ENCODE measurements around the gene TCF4. TPM values are rescaled to one million over a fixed set of nuclear protein-coding genes. Genes with fewer than 3 reads are reported as not detected.

The TCF4 gene
- total RNA-seq, 1 experiment from 2014 or later = 0.42 TPM

GRCh38 chr18:55340998-55341397 is 247.0 kb downstream of the TCF4 start:
- RAD21 ChIA-PET (ENCODE audit: low non-redundant PET in 1 of 2, low total read pairs in 2 of 2, uncharacterized antibody in 2 of 2, unreplicated experiment in 2 of 2) = no interaction called here
- no peaks in the 10 kb centered on the region for H3K79me2 ChIP-seq (ENCODE audit: insufficient read depth, low read length)
- no peaks in the 10 kb centered on the region for H3K4me1 ChIP-seq (ENCODE audit: control insufficient read depth in 1 of 2, insufficient read depth in 2 of 2, low read length in 2 of 2)
- H3K9me3 ChIP-seq (ENCODE audit: control insufficient read depth in 1 of 2, insufficient read depth in 1 of 2, low read depth in 1 of 2, low read length in 2 of 2) = no peaks in the 10 kb centered on the region
- no peaks in the 10 kb centered on the region for H3K9me2 ChIP-seq (ENCODE audit: insufficient read depth)
- H3K36me3 ChIP-seq (ENCODE audit: control insufficient read depth in 1 of 2, insufficient read depth in 2 of 2, low read length in 2 of 2) = no peaks in the 10 kb centered on the region
- no peak for TF ChIP-seq JUND (IDR thresholded peaks at IDR 0.05)
- no peak for TF ChIP-seq POLR2A (IDR thresholded peaks at IDR 0.05; ENCODE audit: borderline replicate concordance, extremely low read depth, insufficient read depth, insufficient read length)
- DNase-seq (ENCODE audit: low read depth, low spot score) (no peak), ATAC-seq (no peak)
- intact Hi-C loops (cut with micrococcal nuclease) = no loop called here
- CTCF ChIA-PET = no interaction called here
- H4K20me1 ChIP-seq (ENCODE audit: insufficient read depth) = no peaks in the 10 kb centered on the region
- BruUV-seq (replicated peaks) = no TSS peak
- no peak overlapping the region for H3K9ac ChIP-seq (ENCODE audit: low read length)
- POLR2A ChIA-PET = no interaction called here
- no peak overlapping the region for H3K27ac ChIP-seq (ENCODE audit: low read depth, low read length)
- no peak overlapping the region for H3K4me2 ChIP-seq (ENCODE audit: low read length)
- no peak overlapping the region for H3K4me3 ChIP-seq (replicated peaks in 1 of 2; ENCODE audit: low read depth in 1 of 2, low read length in 2 of 2)
- H3K27me3 ChIP-seq (ENCODE audit: insufficient read depth, low read length) = peaks cover 3% of the 10 kb centered on the region; the same call in 1 of the 2 replicates
- H2AFZ ChIP-seq (ENCODE audit: low read depth, low read length, poor library complexity, severe bottlenecking) = no peak overlapping the region

GRCh38 chr18:55339990-55340389 is 248.0 kb downstream of the TCF4 start:
- no peak overlapping the region for H2AFZ ChIP-seq (ENCODE audit: low read depth, low read length, poor library complexity, severe bottlenecking)
- peaks cover 3% of the 10 kb centered on the region; the same call in 1 of the 2 replicates for H3K27me3 ChIP-seq (ENCODE audit: insufficient read depth, low read length)
- H3K9me3 ChIP-seq (ENCODE audit: control insufficient read depth in 1 of 2, insufficient read depth in 1 of 2, low read depth in 1 of 2, low read length in 2 of 2) = no peaks in the 10 kb centered on the region
- BruUV-seq (replicated peaks) = no TSS peak
- H3K36me3 ChIP-seq (ENCODE audit: control insufficient read depth in 1 of 2, insufficient read depth in 2 of 2, low read length in 2 of 2) = no peaks in the 10 kb centered on the region
- no peak overlapping the region for H3K4me2 ChIP-seq (ENCODE audit: low read length)
- H3K4me1 ChIP-seq (ENCODE audit: control insufficient read depth in 1 of 2, insufficient read depth in 2 of 2, low read length in 2 of 2) = no peaks in the 10 kb centered on the region
- ChIA-PET RAD21 (ENCODE audit: low non-redundant PET in 1 of 2, low total read pairs in 2 of 2, uncharacterized antibody in 2 of 2, unreplicated experiment in 2 of 2) (no interaction called here), POLR2A (no interaction called here), CTCF (no interaction called here)
- H3K27ac ChIP-seq (ENCODE audit: low read depth, low read length) = no peak overlapping the region
- intact Hi-C loops (cut with micrococcal nuclease) = no loop called here
- H3K4me3 ChIP-seq (replicated peaks in 1 of 2; ENCODE audit: low read depth in 1 of 2, low read length in 2 of 2) = no peak overlapping the region
- H4K20me1 ChIP-seq (ENCODE audit: insufficient read depth) = no peaks in the 10 kb centered on the region
- H3K9ac ChIP-seq (ENCODE audit: low read length) = no peak overlapping the region
- ATAC-seq (no peak), DNase-seq (ENCODE audit: low read depth, low spot score) (no peak)
- no peaks in the 10 kb centered on the region for H3K79me2 ChIP-seq (ENCODE audit: insufficient read depth, low read length)
- H3K9me2 ChIP-seq (ENCODE audit: insufficient read depth) = no peaks in the 10 kb centered on the region
- TF ChIP-seq CEBPB (IDR thresholded peaks at IDR 0.05; ENCODE audit: low read depth) (no peak), CTCF (IDR thresholded peaks at IDR 0.05 in 2 of 3, conservative IDR thresholded peaks at IDR 0.05 in 1 of 3; ENCODE audit: borderline replicate concordance in 1 of 3, insufficient read depth in 1 of 3, low read depth in 2 of 3, low read length in 2 of 3) (no peak), YY1 (IDR thresholded peaks at IDR 0.05; ENCODE audit: extremely low read depth, insufficient replicate concordance, low read depth, low read length) (no peak), FOSL1 (IDR thresholded peaks at IDR 0.05; ENCODE audit: low read depth) (no peak), EGR1 (IDR thresholded peaks at IDR 0.05; ENCODE audit: low read depth) (no peak), RAD21 (IDR thresholded peaks at IDR 0.05; ENCODE audit: low read depth) (no peak), ATF3 (IDR thresholded peaks at IDR 0.05) (no peak), MAX (IDR thresholded peaks at IDR 0.05) (no peak), POLR2A (IDR thresholded peaks at IDR 0.05; ENCODE audit: borderline replicate concordance, extremely low read depth, insufficient read depth, insufficient read length) (no peak), ZBTB33 (IDR thresholded peaks at IDR 0.05; ENCODE audit: extremely low read depth, insufficient replicate concordance, low read length) (no peak), SP1 (IDR thresholded peaks at IDR 0.05; ENCODE audit: low read depth) (no peak), EZH2phosphoT487 (IDR thresholded peaks at IDR 0.05; ENCODE audit: borderline replicate concordance) (no peak), CBX3 (IDR thresholded peaks at IDR 0.05; ENCODE audit: low read depth) (no peak), SIN3A (IDR thresholded peaks at IDR 0.05; ENCODE audit: low read depth) (no peak), SRF (IDR thresholded peaks at IDR 0.05; ENCODE audit: low read depth) (no peak), POLR2AphosphoS5 (IDR thresholded peaks at IDR 0.05; ENCODE audit: low read depth, low read length) (no peak), ZFX (IDR thresholded peaks at IDR 0.05) (no peak), TCF7L2 (IDR thresholded peaks at IDR 0.05; ENCODE audit: borderline replicate concordance, extremely low read depth, insufficient read depth, insufficient read length) (no peak), JUND (IDR thresholded peaks at IDR 0.05) (no peak)
